ENCODE data around the gene GPSM3.
"Not testable (repeated sequence)": the region's sequence is repeated elsewhere in the genome, so short reads cannot be mapped to it uniquely, and the experiment has no call there.

GPSM3 gene

DNA sequence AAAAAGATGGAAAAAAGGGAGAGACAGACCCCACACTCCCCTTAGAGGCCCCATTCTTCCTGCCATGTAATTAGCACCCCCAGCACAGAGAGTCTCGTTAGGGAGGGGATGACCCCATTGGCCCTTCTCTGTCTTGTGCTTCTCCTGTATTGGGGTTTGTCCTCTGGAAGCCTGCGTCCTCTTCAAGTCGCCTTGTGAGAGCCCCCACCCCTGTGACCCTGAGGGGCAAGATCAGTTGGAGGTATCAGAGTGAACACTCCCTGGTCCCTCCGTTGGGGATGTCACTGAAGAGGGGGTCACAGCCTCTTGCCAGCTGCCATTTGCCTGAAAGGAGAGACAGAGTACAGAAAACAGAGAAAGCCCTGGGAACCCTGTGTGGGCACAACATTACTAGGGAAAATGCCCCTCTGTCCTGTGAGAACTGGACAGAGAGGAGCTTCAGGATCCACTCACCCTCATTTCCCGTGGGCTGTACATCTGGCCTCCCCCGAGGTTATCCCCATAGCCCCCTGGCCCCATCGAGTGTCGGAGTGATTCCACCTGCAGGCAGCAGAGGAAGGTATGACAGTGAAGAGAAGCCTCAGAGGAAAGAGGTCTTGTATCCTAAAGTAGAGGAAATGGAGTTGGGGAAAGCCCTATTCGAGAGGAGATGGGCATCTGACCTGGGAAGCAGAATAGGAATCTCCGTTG lies 6.1 kb downstream of the GPSM3 start:
- not testable (repeated sequence) for DNase-seq

DNA sequence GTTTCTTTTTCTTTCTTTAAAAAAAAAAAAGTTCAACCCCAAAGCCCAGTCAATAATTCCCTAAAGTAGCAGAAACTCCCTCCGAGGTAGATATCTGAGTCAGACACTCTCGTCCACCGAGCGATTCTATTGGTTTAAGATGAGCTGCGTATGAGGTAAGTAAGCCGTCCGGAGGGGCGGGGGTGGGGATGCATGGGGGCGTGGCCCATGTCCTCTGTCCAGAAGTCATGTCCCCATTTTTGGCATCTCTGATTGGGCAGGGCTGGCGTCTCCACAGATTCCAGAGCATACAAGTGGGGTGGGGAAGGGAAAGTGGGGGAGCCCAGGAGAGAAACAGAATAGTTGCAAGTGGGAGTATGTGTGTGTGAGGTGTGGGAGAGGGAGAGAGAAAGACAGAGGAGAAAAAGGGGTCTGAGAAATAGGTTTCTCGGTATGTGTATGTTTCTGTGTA lies 6.7 kb downstream of the GPSM3 start:
- DNase-seq = not testable (repeated sequence)

DNA sequence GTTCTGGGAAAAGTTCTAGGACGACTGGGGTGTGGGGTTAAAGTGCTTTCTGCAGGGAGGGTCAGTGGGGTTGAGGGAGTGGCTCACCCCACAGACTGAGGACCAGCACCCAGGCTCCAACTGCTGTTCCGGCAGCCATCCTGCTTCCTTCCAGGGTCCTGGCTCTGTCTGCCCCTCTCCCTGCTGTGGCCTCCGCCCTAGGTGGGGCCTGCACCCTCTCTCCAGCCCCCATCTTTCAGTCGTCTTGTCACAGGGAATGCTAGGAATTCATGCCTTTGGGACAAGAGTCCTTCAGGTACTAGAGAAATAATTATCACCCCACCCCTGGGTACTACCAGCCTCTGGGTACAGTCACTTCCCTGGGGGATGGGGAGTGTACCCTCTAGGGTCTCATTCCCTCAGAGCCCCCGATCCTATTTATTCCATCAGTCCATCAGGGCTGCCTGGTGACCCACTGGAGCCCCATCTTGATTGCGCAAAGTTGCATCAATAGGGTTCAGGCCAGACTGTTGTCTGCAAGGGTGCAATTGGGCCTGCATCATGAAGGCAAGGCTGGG lies 8.3 kb downstream of the GPSM3 start, which contains the start of gene AGER:
AGER (minus strand) TSS at position 170 of the 557 bp plus-strand sequence; CDS start at position 139, 31 bp downstream.
- DNase-seq = no peak

DNA sequence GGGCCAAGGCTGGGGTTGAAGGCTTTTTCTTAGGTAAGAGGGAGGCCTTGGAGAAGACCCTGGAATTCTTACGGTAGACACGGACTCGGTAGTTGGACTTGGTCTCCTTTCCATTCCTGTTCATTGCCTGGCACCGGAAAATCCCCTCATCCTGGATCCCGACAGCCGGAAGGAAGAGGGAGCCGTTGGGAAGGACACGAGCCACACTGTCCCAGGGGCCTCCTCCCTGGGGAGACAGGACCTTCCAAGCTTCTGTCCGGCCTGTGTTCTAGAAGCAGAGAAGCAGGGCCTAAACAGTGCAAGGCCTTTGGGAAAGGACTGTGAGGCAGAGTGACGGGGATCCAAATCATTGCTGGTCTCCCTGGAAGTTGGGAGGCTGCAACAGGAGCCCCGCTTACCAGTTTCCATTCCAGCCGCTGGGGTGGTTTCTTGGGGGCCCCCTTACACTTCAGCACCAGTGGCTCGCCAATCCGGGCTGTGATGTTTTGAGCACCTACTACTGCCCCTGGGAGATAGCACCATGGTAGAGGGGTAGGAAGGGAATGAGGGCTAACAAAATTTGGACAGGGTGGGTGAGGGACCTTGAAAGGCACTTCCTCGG lies 8.9 kb downstream of the GPSM3 start:
- DNase-seq = no peak

DNA sequence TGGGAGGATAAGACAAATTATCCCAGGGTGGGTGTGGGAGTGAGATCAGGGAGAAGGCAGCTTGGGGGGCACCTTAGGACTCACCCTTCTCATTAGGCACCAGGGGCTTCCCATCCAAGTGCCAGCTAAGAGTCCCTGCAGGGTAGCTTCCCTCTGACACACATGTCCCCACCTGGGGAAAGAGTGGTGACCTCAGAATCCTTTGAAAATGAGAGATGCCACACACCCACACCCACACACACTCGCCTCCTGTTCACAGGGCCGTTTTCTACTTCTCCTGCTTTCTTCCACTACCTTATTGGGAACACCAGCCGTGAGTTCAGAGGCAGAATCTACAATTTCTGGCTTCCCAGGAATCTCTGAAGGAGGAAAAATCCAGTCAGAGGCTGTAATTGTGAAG lies 9.4 kb downstream of the GPSM3 start:
- no peak for DNase-seq

- no peak for DNase-seq
These were observed 9.9 kb downstream of the GPSM3 start for GRCh38 chr6:32182555-32182981.

GRCh38 chr6:32181915-32182529 lies 10.4 kb downstream of the GPSM3 start:
- DNase-seq = no peak

- DNase-seq = no peak
These were observed 11.2 kb downstream of the GPSM3 start for GRCh38 chr6:32181148-32181702.

DNA sequence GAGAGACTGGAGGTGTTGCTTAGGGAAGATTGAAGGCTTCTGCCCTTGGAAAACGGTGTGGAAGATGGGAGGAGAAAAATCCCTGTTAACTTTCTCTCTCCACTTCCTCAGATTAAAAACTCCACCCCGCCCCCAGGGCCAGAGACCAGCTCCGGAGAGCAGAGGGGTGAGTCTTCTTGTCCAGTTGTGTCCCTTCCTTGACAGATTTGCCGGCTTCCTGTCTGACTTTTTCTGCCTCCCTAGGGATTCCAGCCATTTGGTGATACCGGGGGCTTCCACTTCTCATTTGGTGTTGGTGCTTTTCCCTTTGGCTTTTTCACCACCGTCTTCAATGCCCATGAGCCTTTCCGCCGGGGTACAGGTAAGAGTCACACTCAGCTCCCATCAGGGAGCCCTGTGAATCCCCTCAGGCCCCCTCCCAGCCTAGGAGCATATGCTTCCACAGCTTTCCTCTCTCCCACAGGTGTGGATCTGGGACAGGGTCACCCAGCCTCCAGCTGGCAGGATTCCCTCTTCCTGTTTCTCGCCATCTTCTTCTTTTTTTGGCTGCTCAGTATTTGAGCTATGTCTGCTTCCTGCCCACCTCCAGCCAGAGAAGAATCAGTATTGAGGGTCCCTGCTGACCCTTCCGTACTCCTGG lies 12.6 kb downstream of the GPSM3 start:
- no peak for DNase-seq

DNA sequence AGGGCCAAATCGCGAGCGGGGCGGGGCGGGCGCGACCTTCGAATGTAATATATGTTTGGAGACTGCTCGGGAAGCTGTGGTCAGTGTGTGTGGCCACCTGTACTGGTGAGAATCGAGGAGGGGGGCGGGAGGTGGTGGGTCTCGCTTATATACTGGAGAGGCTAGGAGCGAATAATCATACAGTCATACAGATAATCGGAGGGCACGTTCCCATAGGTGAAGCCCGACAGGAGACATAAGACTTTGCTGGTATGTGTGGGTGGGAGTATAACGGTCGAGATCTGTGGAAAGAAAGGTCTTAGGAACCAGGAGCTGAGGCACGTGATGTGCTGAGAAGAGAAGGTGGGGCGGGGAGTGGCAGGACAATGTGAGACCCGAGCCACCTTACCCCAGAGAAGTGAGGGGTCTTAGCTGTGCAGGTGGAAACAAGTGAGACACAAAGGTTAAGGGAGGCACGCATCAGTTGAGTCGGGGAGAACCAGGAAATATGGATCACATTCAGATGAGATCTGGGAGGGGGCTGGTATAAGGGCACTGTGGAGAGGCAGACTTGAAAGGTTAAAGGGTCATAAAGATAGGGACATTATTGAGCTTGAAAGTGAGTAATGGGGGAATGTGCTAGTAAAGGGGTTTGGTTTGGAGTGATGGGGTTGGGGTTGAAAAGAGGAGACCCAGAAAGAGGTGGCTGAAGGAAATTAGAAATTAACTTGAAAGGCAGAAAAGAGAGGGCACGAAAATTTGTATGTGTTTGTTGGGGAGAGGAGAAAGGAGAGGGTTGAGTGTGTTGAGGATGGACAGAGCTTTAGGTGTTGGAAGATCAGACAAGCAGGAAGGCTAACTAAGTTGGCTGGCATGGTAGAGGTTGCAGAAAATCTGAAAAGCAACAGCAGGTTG lies 13.6 kb downstream of the GPSM3 start:
- DNase-seq = no peak

GRCh38 chr6:32177788-32178546 lies 14.5 kb downstream of the GPSM3 start, which contains the start of gene RNF5:
TSS of gene RNF5 (plus strand) at chr6:32178405. CDS start at chr6:32178512, 107 bp downstream.
- peak; percentile 99 for DNase-seq

- DNase-seq = peak; percentile 64
These were observed 15.2 kb downstream of the GPSM3 start for GRCh38 chr6:32177183-32177787.

GRCh38 chr6:32176476-32177182 lies 15.8 kb downstream of the GPSM3 start:
- no peak for DNase-seq

- peak; percentile 93 for DNase-seq
These were observed 16.6 kb downstream of the GPSM3 start, which contains the start of gene AGPAT1 for GRCh38 chr6:32175711-32176475. TSS of gene AGPAT1 (minus strand) at chr6:32176084. CDS start at chr6:32171496, 4,588 bp downstream.

DNA sequence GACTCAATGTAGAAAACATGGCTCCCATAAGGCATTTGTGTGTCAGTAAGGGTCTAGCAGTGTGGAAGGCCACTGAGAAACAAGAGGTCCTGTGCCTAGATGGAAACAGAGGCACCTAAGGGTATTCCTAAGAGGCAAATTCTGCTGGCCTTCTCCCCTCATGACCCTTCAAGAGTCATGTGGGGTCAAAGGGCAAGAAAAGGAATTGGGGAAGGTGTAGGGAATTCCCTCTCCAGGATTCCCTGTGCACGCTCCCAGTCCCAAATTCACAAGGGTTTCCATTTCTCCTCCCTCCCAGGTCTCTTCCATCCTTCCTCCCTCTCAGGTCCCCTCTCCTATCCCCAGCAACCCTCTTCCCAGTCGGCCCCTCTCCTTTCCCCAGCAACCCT lies 17.1 kb downstream of the GPSM3 start:
- DNase-seq = no peak

DNA sequence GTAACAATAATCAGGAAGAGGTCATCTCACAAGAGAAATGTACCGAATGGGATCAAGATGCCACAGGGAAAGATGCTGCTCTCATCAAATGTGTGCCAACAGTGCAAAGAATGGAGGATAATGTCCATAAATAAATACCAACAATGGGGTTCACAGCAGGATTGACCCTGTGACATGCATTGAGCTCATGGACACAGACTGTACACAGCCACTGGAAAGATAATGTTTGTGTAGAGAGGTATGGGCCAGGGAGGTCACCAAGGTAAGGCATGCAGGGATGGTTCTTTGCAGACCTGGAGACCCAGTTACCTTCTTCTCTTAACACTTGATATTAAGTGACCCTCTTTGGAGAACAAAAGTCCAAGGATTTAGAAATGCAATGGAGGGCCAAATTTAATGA lies 18.0 kb downstream of the GPSM3 start:
- no peak for DNase-seq

GRCh38 chr6:32173051-32173727 lies 19.3 kb downstream of the GPSM3 start:
- DNase-seq = no peak

DNA sequence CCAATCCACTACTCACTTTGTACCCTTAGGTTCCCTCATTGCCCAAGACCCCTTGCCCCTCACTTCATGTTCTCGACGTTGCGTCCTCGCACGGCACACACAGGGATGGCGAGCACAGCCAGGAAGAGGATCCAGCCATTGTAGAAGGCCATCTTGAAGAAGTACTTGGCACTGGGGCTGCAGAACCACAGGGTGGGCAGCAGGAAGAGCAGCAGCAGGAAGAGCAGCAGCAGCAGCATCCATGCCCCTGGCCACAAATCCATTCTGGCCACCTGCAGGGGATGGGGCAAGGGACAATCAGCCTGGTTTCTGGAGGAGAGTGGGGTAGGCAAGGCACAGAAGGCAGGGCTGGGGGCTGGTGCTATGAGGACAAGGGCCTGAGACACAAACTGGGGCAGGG lies 21.2 kb downstream of the GPSM3 start:
- DNase-seq = no peak

Data from NCI-H2171 (cell line).